SJSA1 (cell line): ENCODE measurements around the gene PMEPA1. TPM values are rescaled to one million over a fixed set of nuclear protein-coding genes. Genes with fewer than 3 reads are reported as not detected.

Source experiments
- DNase-seq, 2 experiments: peaks; one replicate each; pipeline ENCODE4 v3.0.0-alpha.2; 2015 to 2020; ENCODE audit warnings: low spot score in 2 of 2, low read depth in 1 of 2
- H3K27ac ChIP-seq: fragments of 250-450 bp; sonication (Bioruptor Pico); 2 replicates; pipeline ENCODE4 v1.5.1; 2020; ENCODE audit warnings: mild to moderate bottlenecking, moderate library complexity
- H3K27me3 ChIP-seq: fragments of 250-450 bp; sonication (Bioruptor Pico); replicated peaks from 2 replicates; pipeline ENCODE4 v1.5.1; 2020; ENCODE audit warnings: mild to moderate bottlenecking, moderate library complexity
- H3K36me3 ChIP-seq: fragments of 250-450 bp; sonication (Bioruptor Pico); 2 replicates; pipeline ENCODE4 v1.5.1; 2020; ENCODE audit warnings: mild to moderate bottlenecking
- H3K4me1 ChIP-seq: fragments of 250-450 bp; sonication (Bioruptor Pico); replicated peaks from 2 replicates; pipeline ENCODE4 v1.6.1; 2021; ENCODE audit warnings: mild to moderate bottlenecking
- H3K4me3 ChIP-seq: fragments of 250-450 bp; sonication (Bioruptor Pico); 2 replicates; pipeline ENCODE4 v1.5.1; 2020; ENCODE audit warnings: mild to moderate bottlenecking
- H3K9me3 ChIP-seq: fragments of 250-450 bp; sonication (Bioruptor Pico); replicated peaks from 2 replicates; pipeline ENCODE4 v1.5.1; 2020; ENCODE audit warnings: mild to moderate bottlenecking
- total RNA-seq: library from RNA; depleted of rRNA; stranded (reverse); fragments of >200 nt; shearing (Covaris generic); gene quantifications from 2 replicates; pipeline ENCODE4 v1.2.3, GENCODE V29; 2014

PMEPA1 gene
- total RNA-seq, 1 experiment from 2014 or later: 13.9 TPM

GRCh38 chr20:57679113-57679512, 30.7 kb downstream of the PMEPA1 start:
- no peaks in the 10 kb centered on the region for H3K36me3 ChIP-seq
- no peaks in the 10 kb centered on the region for H3K9me3 ChIP-seq
- no peaks in the 10 kb centered on the region for H3K27me3 ChIP-seq
- DNase-seq: no peak
- no peaks in the 10 kb centered on the region for H3K4me1 ChIP-seq
- no peak overlapping the region for H3K4me3 ChIP-seq
- no peak overlapping the region for H3K27ac ChIP-seq

GRCh38 chr20:57678340-57678739, 31.5 kb downstream of the PMEPA1 start:
- no peak for DNase-seq
- Histone ChIP-seq H3K27me3 (no peaks in the 10 kb centered on the region), H3K4me1 (no peaks in the 10 kb centered on the region), H3K9me3 (no peaks in the 10 kb centered on the region), H3K27ac (no peak overlapping the region), H3K4me3 (no peak overlapping the region), H3K36me3 (no peaks in the 10 kb centered on the region)

GRCh38 chr20:57677584-57677982, 32.2 kb downstream of the PMEPA1 start:
- Histone ChIP-seq H3K27ac (no peak overlapping the region), H3K4me1 (no peaks in the 10 kb centered on the region), H3K9me3 (no peaks in the 10 kb centered on the region), H3K4me3 (no peak overlapping the region), H3K27me3 (no peaks in the 10 kb centered on the region), H3K36me3 (no peaks in the 10 kb centered on the region)
- DNase-seq: no peak

- no peak overlapping the region for H3K4me3 ChIP-seq
- H3K9me3 ChIP-seq: no peaks in the 10 kb centered on the region
- DNase-seq: no peak
- no peak overlapping the region for H3K27ac ChIP-seq
- H3K4me1 ChIP-seq: no peaks in the 10 kb centered on the region
- H3K36me3 ChIP-seq: no peaks in the 10 kb centered on the region
- no peaks in the 10 kb centered on the region for H3K27me3 ChIP-seq
Measured at GRCh38 chr20:57676589-57677583, 32.9 kb downstream of the PMEPA1 start.

DNA sequence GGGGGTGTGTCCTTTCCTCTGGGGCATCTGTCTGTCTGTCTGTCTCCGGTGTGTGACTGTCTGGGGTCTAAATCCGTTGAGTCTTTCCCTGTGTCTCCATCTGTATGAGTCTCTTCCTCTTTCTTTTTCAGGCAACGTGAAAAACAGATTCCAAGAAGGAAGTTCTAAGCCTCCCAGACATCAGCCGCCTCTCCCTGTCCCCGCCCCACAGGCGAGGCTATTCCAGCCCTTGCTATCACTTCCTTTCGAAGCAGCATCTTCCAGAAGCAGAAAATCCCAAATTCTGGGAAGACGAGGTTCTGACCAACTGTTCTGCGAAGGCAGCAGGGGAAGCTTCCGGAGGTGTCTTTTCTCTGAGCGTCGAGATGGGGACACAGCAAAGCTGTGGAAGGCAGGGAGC, 34.0 kb downstream of the PMEPA1 start:
- Histone ChIP-seq H3K27me3 (no peaks in the 10 kb centered on the region), H3K4me3 (no peak overlapping the region), H3K27ac (no peak overlapping the region), H3K9me3 (no peaks in the 10 kb centered on the region), H3K4me1 (no peaks in the 10 kb centered on the region), H3K36me3 (no peaks in the 10 kb centered on the region)
- no peak for DNase-seq

DNA sequence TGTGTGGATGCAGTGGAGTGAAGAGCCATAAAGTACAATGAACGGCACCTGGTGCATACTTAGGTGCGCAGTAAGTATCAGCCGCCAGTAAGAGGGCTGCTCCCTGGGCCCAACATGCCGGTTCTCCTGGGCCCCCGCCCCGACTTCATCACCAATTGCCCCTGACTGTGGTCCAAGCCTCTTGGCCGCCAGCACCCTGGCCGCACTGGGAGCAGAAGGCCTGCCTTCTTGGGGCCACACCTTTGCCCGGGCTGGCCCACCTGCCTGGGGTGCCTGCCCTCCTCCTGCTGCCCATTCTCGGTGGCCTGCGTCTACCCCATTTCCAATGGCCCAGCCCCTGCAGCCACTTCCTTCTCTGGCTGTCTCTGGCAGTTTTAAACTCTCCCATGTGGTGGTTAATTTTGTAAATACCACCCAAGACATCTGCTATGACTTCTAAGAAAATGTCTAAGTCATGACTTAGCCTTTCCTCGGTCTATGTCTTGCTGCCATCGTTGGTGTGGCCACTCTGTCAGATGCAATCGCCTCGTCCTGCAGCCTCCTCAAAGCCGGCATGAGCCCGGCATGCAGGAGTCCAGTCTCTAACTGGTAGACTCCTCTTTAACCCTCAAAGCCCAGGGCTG, 36.8 kb downstream of the PMEPA1 start:
- DNase-seq: no peak
- H3K4me1 ChIP-seq: no peaks in the 10 kb centered on the region

GRCh38 chr20:57672164-57672563, 37.7 kb downstream of the PMEPA1 start:
- no peaks in the 10 kb centered on the region for H3K4me1 ChIP-seq
- H3K9me3 ChIP-seq: no peaks in the 10 kb centered on the region
- no peak overlapping the region for H3K4me3 ChIP-seq
- H3K36me3 ChIP-seq: no peaks in the 10 kb centered on the region
- H3K27me3 ChIP-seq: no peaks in the 10 kb centered on the region
- DNase-seq: no peak
- H3K27ac ChIP-seq: no peak overlapping the region

More for the DNA sequence above, 36.8 kb downstream of the PMEPA1 start:
- H3K36me3 ChIP-seq: no peaks in the 10 kb centered on the region
- no peaks in the 10 kb centered on the region for H3K27me3 ChIP-seq
- no peak overlapping the region for H3K4me3 ChIP-seq
- no peak overlapping the region for H3K27ac ChIP-seq
- no peaks in the 10 kb centered on the region for H3K9me3 ChIP-seq

GRCh38 chr20:57671662-57672061, 38.2 kb downstream of the PMEPA1 start:
- DNase-seq: no peak
- Histone ChIP-seq H3K36me3 (no peaks in the 10 kb centered on the region), H3K4me3 (no peak overlapping the region), H3K27ac (no peak overlapping the region), H3K4me1 (no peaks in the 10 kb centered on the region), H3K27me3 (no peaks in the 10 kb centered on the region), H3K9me3 (no peaks in the 10 kb centered on the region)

DNA sequence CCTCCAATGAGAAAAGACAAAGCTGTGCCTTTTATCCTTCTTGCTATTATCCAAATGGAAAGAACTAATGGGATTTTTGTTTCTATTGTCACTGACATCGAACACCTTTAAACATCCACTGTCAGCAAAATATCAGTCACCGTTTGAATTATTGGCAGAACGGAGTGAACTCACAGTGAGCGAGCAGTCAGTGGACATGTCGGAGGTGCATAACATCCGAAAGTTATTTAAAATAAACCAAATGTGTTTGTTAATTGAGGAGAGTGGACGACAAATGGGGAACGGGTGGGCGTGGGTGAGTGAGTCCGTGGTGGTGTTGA, 38.8 kb downstream of the PMEPA1 start:
- Histone ChIP-seq H3K4me1 (no peaks in the 10 kb centered on the region), H3K9me3 (no peaks in the 10 kb centered on the region), H3K4me3 (no peak overlapping the region), H3K36me3 (no peaks in the 10 kb centered on the region), H3K27ac (no peak overlapping the region), H3K27me3 (no peaks in the 10 kb centered on the region)
- DNase-seq: no peak

DNA sequence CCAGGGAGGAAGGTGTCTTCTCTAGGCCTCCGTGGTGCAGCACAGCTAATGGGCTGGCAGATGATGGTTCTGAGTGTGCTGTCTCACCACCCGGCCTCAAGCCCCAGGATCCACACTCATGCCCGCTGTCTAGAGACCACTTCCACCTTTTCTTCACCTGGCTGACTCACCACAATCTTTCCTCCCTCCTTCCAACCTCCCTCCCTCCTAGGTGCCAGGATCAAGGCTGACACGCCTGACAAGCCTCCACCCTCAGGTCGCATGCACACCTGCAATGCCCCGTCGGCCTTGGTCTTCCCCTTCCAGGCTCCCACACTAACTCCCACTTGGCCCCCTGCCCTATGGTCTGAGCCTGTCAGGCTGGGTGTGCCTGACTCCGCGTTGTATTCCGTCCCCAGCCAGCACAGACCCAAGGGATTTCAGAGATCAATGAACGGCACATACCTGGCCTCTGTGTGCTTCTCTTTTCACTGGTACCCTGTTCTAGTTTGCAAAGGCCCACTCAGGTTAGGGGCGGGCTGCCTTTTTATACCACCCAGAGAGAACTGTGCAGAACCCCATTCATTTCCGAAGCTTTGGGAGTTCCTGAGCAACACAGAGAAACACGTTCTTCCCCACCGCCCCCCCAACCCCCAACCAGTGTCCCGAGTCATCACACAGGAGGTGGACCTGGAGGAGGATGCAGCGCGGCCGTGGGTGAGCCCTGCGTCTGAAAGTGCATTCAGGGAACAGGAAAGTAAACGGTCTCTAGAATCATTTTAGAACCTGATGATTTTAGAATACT, 39.3 kb downstream of the PMEPA1 start:
- no peak for DNase-seq
- Histone ChIP-seq H3K9me3 (no peaks in the 10 kb centered on the region), H3K27me3 (no peaks in the 10 kb centered on the region), H3K27ac (no peak overlapping the region), H3K36me3 (no peaks in the 10 kb centered on the region), H3K4me1 (no peaks in the 10 kb centered on the region), H3K4me3 (no peak overlapping the region)

DNA sequence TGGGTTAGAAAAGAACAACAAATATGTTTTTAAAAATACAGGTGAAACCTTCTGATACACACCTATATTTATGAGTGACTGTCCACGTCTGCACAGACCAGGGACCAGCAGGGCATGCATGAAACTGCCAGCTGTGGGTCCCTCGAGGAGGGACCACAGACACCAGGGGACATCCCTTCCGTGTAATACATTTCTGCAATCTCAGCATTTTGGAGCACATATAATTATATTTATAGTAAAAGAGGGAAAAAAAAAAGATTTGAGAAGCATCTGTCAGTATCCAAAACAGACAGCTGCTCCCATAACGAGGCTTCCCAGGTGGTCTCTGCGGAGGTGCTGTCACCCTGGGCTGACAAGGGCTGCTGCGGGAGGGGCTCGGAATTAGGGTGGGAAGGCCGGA, 40.2 kb downstream of the PMEPA1 start:
- H3K4me3 ChIP-seq: no peak overlapping the region
- DNase-seq: no peak
- no peaks in the 10 kb centered on the region for H3K9me3 ChIP-seq
- H3K4me1 ChIP-seq: no peaks in the 10 kb centered on the region
- H3K27ac ChIP-seq: no peak overlapping the region
- H3K36me3 ChIP-seq: no peaks in the 10 kb centered on the region
- H3K27me3 ChIP-seq: no peaks in the 10 kb centered on the region

- H3K36me3 ChIP-seq: no peaks in the 10 kb centered on the region
- H3K27ac ChIP-seq: no peak overlapping the region
- no peaks in the 10 kb centered on the region for H3K4me1 ChIP-seq
Measured at GRCh38 chr20:57667924-57668782, 41.7 kb downstream of the PMEPA1 start.

DNA sequence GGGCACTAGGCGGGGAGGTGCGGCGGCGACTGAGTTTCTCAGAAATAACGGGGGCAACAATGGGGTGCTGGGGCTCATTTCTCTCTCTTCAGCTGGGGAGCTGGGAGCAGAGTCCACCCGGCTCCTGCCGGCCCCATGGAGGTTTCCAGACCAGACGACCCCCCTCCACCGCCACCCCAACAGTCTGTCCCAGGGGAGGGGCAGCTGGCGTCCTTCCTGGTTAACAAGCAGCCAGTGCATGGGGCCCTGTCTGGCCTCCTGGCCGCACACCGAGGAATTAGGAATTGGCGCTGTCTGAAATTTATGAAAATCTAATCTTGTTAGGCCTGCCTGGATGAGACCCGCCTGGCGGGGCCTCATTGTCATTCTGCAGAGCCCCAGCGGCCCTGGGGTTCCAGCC, 42.4 kb downstream of the PMEPA1 start:
- Histone ChIP-seq H3K4me3 (no peak overlapping the region), H3K36me3 (no peaks in the 10 kb centered on the region), H3K27ac (no peak overlapping the region), H3K4me1 (no peaks in the 10 kb centered on the region), H3K27me3 (no peaks in the 10 kb centered on the region), H3K9me3 (no peaks in the 10 kb centered on the region)
- no peak for DNase-seq

More at GRCh38 chr20:57667924-57668782, 41.7 kb downstream of the PMEPA1 start:
- no peak for DNase-seq
- no peak overlapping the region for H3K4me3 ChIP-seq
- H3K27me3 ChIP-seq: no peaks in the 10 kb centered on the region
- H3K9me3 ChIP-seq: no peaks in the 10 kb centered on the region
